Gastrocnemius medialis (tissue), 4 donors: ENCODE data around the gene DDIT3.

Experiments used
- POLR2A ChIP-seq, 2 donors: fragments of 450-650 bp; IDR thresholded peaks; one replicate each; pipeline ENCODE4 v1.6.1; 2017; ENCODE audit warnings: antibody characterized with exemption in 2 of 2, mild to moderate bottlenecking in 2 of 2, moderate library complexity in 2 of 2
- TF ChIP-seq, protein P1 (sequence below), 5 experiments: fragments of 450-650 bp in 3 of 5; fragments of 200-600 bp in 2 of 5; sonication (generic) in 2 of 5; IDR thresholded peaks in 4 of 5; conservative IDR thresholded peaks in 1 of 5; 1 replicate in 4 of 5; 2 replicates in 1 of 5; pipeline ENCODE4 v1.5.1; 2016 to 2019; ENCODE audit warnings: antibody characterized with exemption in 5 of 5, mild to moderate bottlenecking in 3 of 5, moderate library complexity in 3 of 5

DNA sequence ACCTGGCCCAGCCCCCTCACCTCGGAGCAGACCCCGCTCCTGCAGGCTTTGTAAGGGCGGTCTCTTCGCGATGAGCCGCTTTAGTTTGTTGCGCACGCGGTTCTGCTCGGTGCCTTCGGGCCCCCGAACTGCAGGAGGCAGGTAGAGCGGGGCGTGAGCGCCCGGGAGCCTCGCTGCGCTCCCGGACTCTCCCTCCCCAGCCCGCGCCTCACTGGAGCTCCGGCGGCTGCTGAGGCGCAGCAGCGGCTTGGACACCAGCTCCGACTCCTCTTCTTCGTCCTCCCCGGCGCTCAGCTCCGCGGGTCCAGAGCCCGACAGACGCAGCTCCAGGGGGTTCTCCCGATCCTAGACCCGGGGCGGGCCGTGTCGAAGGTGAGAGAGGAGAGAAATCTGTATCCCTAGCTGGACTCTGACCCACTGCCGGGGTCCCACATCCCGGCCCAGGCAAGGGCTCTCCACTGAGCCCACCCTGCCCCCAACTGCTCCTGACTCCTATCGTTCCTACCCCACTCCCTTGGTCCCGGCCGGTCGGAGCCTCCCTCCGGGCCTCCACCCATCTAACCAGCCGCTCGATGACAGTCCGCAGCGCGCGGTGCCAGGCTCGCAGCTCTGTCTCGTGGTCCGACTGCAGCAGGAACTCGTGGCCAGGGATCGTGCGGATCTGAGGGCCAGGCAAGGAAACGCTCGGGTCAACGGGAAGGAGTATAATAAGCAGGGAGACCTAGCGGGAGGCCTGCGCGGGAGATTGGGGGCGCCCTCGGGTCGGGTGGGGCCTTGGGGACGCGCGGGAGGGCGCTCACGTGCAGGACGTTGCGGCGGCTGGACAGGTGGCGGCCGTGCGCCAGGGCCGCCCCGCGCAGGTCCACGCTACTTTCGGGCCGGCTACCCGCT lies 44.8 kb downstream of the DDIT3 start:
- TF ChIP-seq, protein P1, sequence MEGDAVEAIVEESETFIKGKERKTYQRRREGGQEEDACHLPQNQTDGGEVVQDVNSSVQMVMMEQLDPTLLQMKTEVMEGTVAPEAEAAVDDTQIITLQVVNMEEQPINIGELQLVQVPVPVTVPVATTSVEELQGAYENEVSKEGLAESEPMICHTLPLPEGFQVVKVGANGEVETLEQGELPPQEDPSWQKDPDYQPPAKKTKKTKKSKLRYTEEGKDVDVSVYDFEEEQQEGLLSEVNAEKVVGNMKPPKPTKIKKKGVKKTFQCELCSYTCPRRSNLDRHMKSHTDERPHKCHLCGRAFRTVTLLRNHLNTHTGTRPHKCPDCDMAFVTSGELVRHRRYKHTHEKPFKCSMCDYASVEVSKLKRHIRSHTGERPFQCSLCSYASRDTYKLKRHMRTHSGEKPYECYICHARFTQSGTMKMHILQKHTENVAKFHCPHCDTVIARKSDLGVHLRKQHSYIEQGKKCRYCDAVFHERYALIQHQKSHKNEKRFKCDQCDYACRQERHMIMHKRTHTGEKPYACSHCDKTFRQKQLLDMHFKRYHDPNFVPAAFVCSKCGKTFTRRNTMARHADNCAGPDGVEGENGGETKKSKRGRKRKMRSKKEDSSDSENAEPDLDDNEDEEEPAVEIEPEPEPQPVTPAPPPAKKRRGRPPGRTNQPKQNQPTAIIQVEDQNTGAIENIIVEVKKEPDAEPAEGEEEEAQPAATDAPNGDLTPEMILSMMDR (IDR thresholded peaks at IDR 0.05 in 4 of 5, conservative IDR thresholded peaks at IDR 0.05 in 1 of 5) = no peak
- no peak for TF ChIP-seq POLR2A (IDR thresholded peaks at IDR 0.05)
